Right ventricle myocardium inferior (tissue), 1 donor: ENCODE results near the gene TMUB2. TPM values are rescaled to one million over a fixed set of nuclear protein-coding genes. Genes with fewer than 3 reads are reported as not detected.

Experiments used
- ATAC-seq: fragments of 200-7000 bp; cut with Tn5 transposase; one replicate; pipeline ENCODE4 v1.9.1; 2020; ENCODE audit warnings: mild to moderate bottlenecking, moderate library complexity
- DNase-seq: peaks from one replicate; pipeline ENCODE4 v3.0.0; 2021; ENCODE audit errors: missing footprints
- intact Hi-C: fragments of 100-400 bp; cut with DNase I; formaldehyde crosslinking; loops from one replicate; pipeline ENCODE4 v1.11.0; 2022
- total RNA-seq: library from RNA; stranded (reverse); fragmentation: NEBNext Ultra II Directional; extraction: Animal tissue kit (Norgen Biotek cat#: 25700); gene quantifications from one replicate; pipeline ENCODE4 v1.2.1, GENCODE V29; 2021
- donor health status: DM: no; HTN: yes; CAD: no; lungs with severe emphysema.

The TMUB2 gene
- total RNA-seq, 1 donor from 2014 or later = 20.8 TPM

- ATAC-seq = no peak
- no peak for DNase-seq
- intact Hi-C loops = loop anchor here (5.0 kb wide), 1 partner anchor 311 kb away; no protein-coding TSS in a partner anchor
Measured at GRCh38 chr17:44211281-44212265, 24.8 kb downstream of the TMUB2 start.

DNA sequence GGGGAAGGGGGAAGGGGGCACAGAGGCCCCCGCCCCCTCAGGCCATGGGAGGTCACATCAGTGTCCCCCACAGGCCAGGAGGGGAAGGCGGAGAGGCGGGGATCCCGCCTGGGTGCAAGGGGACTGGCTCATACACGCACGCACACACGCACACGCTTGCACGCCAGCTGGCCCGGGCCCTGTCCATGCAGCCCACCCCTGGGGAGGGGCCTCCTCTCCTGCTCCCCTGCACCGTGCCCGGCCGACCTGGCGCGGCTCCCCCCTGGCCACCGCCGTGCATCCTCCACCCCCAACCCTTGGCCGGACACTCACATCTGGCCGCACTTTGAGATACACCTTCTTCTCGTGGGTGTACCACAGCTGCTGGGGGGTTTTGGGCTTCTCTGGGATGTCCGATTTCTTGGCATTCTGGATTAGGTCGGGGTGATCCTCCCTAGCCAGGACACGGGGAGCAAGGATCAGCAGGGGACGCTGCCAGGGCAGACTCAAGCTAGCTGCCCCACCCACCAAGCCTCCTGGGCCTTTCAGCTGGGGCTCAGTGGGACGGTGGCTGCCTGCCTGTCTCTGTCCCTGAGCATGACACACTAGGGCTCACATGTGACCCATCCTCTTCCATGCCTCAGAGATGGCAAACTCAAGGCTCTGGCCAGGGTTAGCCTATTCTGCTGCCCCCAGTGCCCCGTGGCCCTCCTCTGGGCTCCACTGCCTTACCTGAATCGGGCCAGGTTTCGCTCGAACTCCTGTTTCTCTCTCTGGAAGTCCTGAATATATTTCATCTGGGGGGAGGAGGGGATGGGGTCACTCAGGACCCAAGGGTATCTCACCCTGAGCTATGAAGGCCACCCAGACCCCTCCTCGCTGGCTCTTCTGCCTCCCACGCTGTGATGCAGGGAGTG is 26.0 kb downstream of the TMUB2 start:
- intact Hi-C loops = loop anchor here (5.0 kb wide), 1 partner anchor 310 kb away; no protein-coding TSS in a partner anchor
- DNase-seq (no peak), ATAC-seq (no peak)

DNA sequence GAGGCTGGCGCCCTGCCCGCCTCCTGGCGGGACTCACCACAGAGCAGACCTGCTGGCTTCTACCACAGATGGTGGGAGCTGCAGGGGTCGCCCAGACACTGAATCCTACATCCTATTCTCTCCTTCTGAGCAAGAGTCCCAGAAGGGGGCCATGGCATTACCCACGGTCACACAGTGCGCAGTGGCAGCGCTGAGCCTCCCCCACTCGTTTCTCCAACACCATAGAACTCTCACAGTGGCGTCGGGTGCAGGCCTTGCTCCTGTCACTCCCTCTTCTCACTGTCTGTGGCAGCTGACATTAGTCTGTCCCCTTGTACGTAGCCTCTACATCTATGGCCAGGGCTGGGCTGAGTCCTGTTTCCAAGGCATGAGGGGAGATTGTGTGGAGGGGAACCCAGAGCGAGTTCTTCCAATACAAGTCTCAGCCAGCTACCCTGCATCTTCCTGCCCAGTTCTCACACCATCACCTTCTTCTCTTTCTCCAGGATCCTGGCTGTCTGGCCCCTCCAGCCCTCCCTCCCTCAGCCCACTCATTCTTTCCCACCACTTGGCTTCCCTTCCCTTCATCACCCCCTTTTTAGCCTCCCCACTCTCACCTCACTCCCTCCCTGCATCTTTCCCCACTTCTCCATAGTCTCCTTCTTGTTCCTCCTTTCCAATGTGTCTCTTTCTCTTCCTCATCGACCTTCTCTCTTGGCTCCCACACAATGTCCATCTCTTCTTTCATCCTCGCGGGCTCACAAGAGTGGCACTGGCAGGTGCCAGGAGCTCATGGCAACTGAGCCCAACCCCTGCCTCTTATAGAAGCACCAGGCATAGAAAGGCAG is 26.8 kb downstream of the TMUB2 start:
- intact Hi-C loops = loop anchor here (5.0 kb wide), 1 partner anchor 309 kb away; no protein-coding TSS in a partner anchor
- DNase-seq = no peak
- no peak for ATAC-seq

- intact Hi-C loops = loop anchor here (5.0 kb wide), 1 partner anchor 308 kb away; no protein-coding TSS in a partner anchor
- no peak for DNase-seq
- no peak for ATAC-seq
Measured at GRCh38 chr17:44214230-44214494, 27.4 kb downstream of the TMUB2 start.

- DNase-seq = no peak
- no peak for ATAC-seq
- intact Hi-C loops = loop anchor here (5.0 kb wide), 1 partner anchor 307 kb away; no protein-coding TSS in a partner anchor
Measured at GRCh38 chr17:44214896-44215295, 28.1 kb downstream of the TMUB2 start.

GRCh38 chr17:44216173-44216572 is 29.4 kb downstream of the TMUB2 start:
- intact Hi-C loops = no loop called here
- DNase-seq (no peak), ATAC-seq (no peak)

GRCh38 chr17:44216694-44217093 is 29.9 kb downstream of the TMUB2 start:
- no peak for DNase-seq
- intact Hi-C loops = no loop called here
- ATAC-seq = no peak

DNA sequence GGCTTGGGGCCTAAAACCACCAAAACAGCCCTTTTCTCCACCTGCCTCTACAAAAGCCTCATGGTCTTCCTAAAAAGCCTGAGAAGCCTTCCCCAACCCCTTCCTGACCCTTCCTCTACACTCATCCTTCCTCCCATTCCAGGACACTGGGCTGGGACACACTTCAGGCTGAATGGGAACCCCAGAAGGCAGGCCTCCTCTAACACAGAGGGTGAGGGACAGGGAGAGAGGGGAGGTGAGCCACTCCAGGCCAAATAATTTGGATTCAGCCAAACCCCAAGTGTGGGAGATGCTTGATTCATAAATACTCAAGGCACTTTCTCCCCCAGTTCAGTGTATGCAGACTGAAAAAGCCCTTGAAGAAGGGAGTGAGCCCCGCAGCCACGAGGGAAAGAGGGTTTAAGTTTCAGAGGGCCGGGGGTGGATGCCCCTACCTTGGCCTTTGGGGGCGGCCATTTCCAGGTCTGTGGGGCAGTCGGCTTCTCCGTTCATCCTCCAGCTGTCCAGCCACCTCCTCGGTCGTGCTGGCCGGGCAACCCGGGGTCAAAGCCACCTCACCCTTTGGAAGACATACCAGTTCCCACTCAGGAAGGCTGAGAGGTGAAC is 31.1 kb downstream of the TMUB2 start:
- intact Hi-C loops = loop anchor here (1.0 kb wide), 2 partner anchors 18 to 107 kb away; no protein-coding TSS in a partner anchor
- ATAC-seq (no peak), DNase-seq (peak; percentile 74)

DNA sequence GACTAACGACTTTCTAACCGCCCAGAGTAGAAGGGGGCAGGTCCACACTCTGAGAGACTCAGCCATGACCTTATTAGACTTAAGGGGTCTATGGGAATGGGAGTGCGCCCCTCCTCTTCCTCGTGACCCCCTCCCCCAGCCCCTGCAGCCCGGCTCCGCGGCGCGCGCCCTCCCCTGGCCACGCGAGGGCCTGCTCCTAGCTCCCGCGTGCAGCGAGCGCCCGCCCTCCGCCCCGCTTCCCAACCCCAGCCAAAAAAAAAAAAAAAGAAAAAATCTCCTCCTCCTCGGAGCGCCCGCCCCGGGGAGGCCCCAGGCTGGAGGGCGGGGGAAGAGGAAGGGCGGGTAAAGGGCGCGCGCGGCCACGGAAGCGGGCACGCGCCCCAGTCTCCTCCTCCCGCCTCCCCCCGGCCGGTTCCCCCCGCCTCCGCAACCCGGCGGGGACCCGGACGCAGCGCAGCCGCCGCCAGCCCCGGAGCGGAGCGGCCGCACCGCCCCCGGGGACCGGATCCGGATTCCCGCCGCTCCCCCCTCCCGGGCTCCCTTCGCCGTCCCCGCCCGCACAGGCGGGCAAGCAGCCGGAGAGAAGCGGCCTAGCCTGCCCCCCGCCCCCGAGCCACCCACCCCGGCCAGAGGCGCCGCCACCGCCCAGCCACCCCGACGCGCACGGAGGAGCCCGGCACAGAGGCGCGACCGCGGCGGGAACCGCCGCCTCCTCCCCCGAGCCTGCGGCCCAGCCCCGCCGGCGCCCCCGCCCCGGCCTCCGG is 31.8 kb downstream of the TMUB2 start:
- DNase-seq (peak; percentile 95), ATAC-seq (peak; percentile 67)
- intact Hi-C loops = loop anchor here (1.0 kb wide), 2 partner anchors 18 to 107 kb away; no protein-coding TSS in a partner anchor

GRCh38 chr17:44219108-44219615 is 32.4 kb downstream of the TMUB2 start:
- intact Hi-C loops = no loop called here
- ATAC-seq = peak; percentile 15
- peak; percentile 86 for DNase-seq

DNA sequence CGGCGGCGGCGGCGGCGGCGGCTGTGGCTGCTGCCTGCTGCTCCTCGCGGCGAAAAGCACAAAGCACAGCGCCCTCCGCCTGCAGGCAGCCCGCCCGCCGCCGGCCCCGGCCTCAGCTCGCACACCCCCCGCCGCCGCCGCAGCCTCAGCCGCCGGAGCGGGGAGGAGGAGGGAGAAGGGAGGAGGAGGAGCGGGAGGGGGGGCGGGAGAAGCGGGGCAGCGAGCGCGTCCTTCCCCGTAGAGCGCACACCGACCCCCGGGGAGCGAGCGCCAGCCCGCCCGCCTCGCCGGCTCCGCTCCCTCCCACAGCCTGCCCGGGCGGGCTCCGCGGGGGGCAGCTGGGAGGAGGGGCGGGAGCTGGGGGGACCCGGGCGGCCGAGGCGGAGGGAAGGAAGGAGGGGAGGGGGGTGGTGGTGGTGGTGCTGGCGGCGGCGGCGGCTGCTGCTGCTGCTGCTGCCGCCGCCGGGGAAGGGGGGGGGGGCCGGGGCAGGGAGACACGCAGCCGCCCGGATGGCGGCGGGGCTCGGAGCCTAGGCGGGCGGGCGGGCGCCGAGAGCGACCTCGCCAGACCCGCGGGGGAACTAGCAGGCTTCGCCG is 32.9 kb downstream of the TMUB2 start, which contains the start of gene UBTF:
Gene UBTF, minus strand, starts transcription at position 60 of the 597 bp plus-strand sequence. CDS start 1,446 bp downstream, outside the sequence.
- DNase-seq (peak; percentile 84), ATAC-seq (peak; percentile 23)
- intact Hi-C loops = loop anchor here (5.0 kb wide), 1 partner anchor 53 kb away; no protein-coding TSS in a partner anchor

- DNase-seq (peak; percentile 77), ATAC-seq (peak; percentile 40)
- intact Hi-C loops = loop anchor here (5.0 kb wide), 1 partner anchor 52 kb away; no protein-coding TSS in a partner anchor
Measured at GRCh38 chr17:44220213-44221083, 33.7 kb downstream of the TMUB2 start.

- ATAC-seq = peak; percentile 66
- intact Hi-C loops = loop anchor here (5.0 kb wide), 1 partner anchor 51 kb away; no protein-coding TSS in a partner anchor
Measured at GRCh38 chr17:44221084-44221861, 34.5 kb downstream of the TMUB2 start.

DNA sequence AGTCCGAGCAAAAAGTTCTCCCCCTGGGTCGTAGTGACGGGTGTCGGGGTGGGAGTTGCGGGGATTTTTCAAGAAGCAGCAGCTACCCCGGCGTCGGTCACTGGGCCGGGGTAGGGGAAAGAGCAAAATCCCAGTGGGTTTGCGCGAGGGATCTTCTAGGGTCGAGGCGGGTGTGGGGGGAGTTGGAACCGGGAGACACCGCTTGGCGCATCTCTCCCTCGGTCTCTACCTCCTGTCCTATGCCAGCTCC is 35.0 kb downstream of the TMUB2 start:
- intact Hi-C loops = loop anchor here (5.0 kb wide), 1 partner anchor 51 kb away; no protein-coding TSS in a partner anchor
- no peak for DNase-seq
- ATAC-seq = no peak

More at GRCh38 chr17:44221084-44221861, 34.5 kb downstream of the TMUB2 start:
- DNase-seq = peak; percentile 86
